Karpas-422 (cell line): ENCODE results near the gene CCDC106. TPM values are rescaled to one million over a fixed set of nuclear protein-coding genes. Genes with fewer than 3 reads are reported as not detected.
A peak's percentile ranks its signal among the peaks of the same experiment; 100 is the strongest.

ENCODE experiments used
- DNase-seq: peaks from one replicate; pipeline ENCODE4 v3.0.0-alpha.2; 2015
- H2AFZ ChIP-seq: fragments of 200-600 bp; sonication (generic); 2 replicates; pipeline ENCODE4 v1.6.1; 2014; ENCODE audit warnings: antibody characterized with exemption, low read length, mixed read lengths
- H3K27ac ChIP-seq: fragments of 200-600 bp; sonication (generic); 2 replicates; pipeline ENCODE4 v1.5.1; 2014; ENCODE audit warnings: mild to moderate bottlenecking, low read length, moderate library complexity
- H3K27me3 ChIP-seq: fragments of 200-600 bp; sonication (generic); 2 replicates; pipeline ENCODE4 v1.6.1; 2014; ENCODE audit warnings: low read length, mixed read lengths
- H3K36me3 ChIP-seq: fragments of 200-600 bp; sonication (generic); 2 replicates; pipeline ENCODE4 v1.6.1; 2014; ENCODE audit warnings: low read length, mixed read lengths; ENCODE audit not compliant: insufficient read depth
- H3K4me1 ChIP-seq: fragments of 200-600 bp; sonication (generic); 2 replicates; pipeline ENCODE4 v1.6.1; 2014; ENCODE audit warnings: mild to moderate bottlenecking, low read length, mixed read lengths
- H3K4me2 ChIP-seq: fragments of 200-600 bp; sonication (generic); 2 replicates; pipeline ENCODE4 v1.6.1; 2014; ENCODE audit warnings: low read length, low read depth, mild to moderate bottlenecking; ENCODE audit not compliant: poor library complexity, severe bottlenecking
- H3K4me3 ChIP-seq: fragments of 200-600 bp; sonication (generic); 2 replicates; pipeline ENCODE4 v1.5.1; 2014; ENCODE audit warnings: mild to moderate bottlenecking, antibody characterized with exemption, low read length, mixed read lengths
- H3K79me2 ChIP-seq: fragments of 200-600 bp; sonication (generic); 2 replicates; pipeline ENCODE4 v1.6.1; 2014; ENCODE audit warnings: mild to moderate bottlenecking, low read length, mixed read lengths
- H3K9ac ChIP-seq: fragments of 200-600 bp; sonication (generic); 2 replicates; pipeline ENCODE4 v1.6.0; 2014; ENCODE audit warnings: low read length
- H3K9me2 ChIP-seq: fragments of 200-600 bp; sonication (generic), shearing (Covaris generic); replicated peaks from 2 replicates; pipeline ENCODE4 v1.6.0; 2014; ENCODE audit warnings: mild to moderate bottlenecking, low read length, moderate library complexity; ENCODE audit not compliant: insufficient read depth
- H3K9me3 ChIP-seq: fragments of 300-700, 200-600 bp; sonication (generic); 2 replicates; pipeline ENCODE4 v1.6.1; 2014; ENCODE audit warnings: low read length, mixed read lengths
- H4K20me1 ChIP-seq: fragments of 200-600 bp; sonication (generic); 2 replicates; pipeline ENCODE4 v1.6.1; 2014; ENCODE audit warnings: mild to moderate bottlenecking, antibody characterized with exemption, low read length, low read depth; ENCODE audit not compliant: insufficient read depth
- total RNA-seq: library from RNA; depleted of rRNA; stranded (reverse); fragments of >200 nt; shearing (Covaris generic); gene quantifications from 2 replicates; pipeline ENCODE4 v1.2.3, GENCODE V29; 2014; ENCODE audit warnings: low replicate concordance; rRNA removed

The CCDC106 gene
- 26.2 and 54.8 TPM in 2 replicates for total RNA-seq

DNA sequence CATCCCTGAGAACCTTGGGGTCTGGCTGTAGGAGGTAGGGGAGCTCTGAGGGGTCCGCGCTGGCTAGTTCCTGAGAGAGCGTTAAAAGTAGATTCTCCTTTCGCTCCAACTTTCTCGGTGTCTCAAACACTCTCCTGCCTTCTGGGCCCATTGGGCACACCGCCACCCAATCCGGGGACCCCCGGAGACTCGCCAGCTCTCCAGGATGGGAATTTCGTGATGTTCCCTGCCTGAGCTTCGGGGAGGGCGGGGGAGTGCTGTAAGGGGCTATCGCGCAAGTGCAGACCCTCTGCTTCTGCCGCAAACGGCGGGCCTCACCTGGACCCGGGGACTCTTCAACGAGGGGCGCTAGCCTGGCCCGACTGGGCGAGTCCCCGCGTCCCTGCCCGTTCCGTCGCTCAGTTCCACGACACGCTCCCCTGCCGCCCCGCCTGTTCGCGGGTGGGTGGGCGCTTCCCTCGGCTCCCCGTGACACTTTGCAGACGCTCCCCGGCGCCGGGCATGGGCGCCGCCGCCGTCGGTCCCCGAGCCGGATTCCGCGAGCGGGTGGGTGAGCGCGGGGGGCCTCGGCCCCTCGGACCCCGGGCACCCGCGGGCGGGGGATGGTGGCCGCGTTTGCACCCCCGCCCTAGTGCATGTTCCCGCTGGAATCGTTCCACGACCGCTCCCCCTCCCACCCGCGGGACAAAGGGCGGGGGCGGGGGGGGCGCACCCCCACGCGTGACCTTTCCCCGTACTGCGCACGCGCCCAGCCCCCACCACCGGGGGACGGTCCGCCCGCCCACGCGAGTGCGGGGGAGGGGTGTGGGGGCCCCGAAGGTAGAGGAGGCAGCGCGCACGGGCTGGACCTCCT, at the start of gene CCDC106:
Gene CCDC106, plus strand, starts transcription at position 481 of the 853 bp plus-strand sequence. CDS start 835 bp downstream, outside the sequence.
- peaks cover 43% of the 10 kb centered on the region for H3K79me2 ChIP-seq
- no peaks in the 10 kb centered on the region for H3K9me3 ChIP-seq
- H3K36me3 ChIP-seq: peaks cover 15% of the 10 kb centered on the region
- no peaks in the 10 kb centered on the region for H3K27me3 ChIP-seq
- peak within 1 kb of the TSS; percentile 96 for H3K27ac ChIP-seq
- peak within 1 kb of the TSS; percentile 67 for H3K4me3 ChIP-seq
- peak within 1 kb of the TSS; percentile 74 for H3K4me2 ChIP-seq
- H3K9me2 ChIP-seq: no peaks in the 10 kb centered on the region
- H4K20me1 ChIP-seq: no peaks in the 10 kb centered on the region; the same call in 1 of the 2 replicates
- peak; percentile 92 for DNase-seq
- peak within 1 kb of the TSS; percentile 87 for H3K9ac ChIP-seq
- no peak within 1 kb of the TSS; the same call in 1 of the 2 replicates for H2AFZ ChIP-seq
- peaks cover 51% of the 10 kb centered on the region for H3K4me1 ChIP-seq

DNA sequence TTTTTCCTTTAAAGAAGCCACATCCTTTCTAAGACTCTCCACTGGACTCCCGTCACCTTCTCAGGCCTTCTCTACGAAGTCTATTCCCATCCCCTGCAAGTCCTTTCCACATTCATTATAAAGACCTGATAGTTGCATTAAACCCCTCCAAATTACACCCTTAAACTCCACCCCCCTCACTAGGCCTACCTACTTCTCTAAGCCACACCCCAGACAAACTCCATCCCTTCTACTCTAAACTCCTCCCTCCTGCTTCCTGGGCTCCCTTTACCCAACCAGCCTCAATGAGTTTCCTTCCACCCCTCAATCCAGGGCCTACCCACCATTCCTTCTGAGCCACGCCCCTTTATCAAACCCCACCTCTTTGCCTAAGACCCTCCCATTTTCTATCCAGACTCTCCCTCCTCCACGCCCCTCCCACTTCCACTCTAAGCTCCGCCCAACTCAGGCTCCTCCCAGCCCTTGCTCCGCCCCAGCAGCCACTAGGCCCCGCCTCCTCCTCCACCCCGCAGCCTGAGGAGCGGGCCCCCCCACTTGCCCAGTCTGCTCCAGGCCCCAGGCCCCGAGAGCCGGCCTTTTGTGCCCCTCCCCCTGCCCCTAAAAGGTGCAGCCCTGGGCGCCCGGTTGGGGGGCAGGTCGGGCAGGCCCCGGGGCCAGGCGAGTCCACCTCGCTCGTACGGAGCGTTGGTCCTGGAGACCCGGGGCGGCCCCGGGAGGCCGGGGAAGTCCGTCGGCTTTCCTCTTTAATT, 49.1 kb upstream of the CCDC106 start:
- no peaks in the 10 kb centered on the region for H3K9me2 ChIP-seq
- H3K4me1 ChIP-seq: peaks cover 16% of the 10 kb centered on the region
- H3K4me2 ChIP-seq: peak overlapping the region; percentile 75
- H3K27ac ChIP-seq: peak overlapping the region; percentile 88
- H3K27me3 ChIP-seq: no peaks in the 10 kb centered on the region
- peak; percentile 99 for DNase-seq
- peak overlapping the region; percentile 68 for H3K4me3 ChIP-seq
- H3K79me2 ChIP-seq: peaks cover 9% of the 10 kb centered on the region
- 0 out of 2 replicates have a peak overlapping the region, but pooled peaks have one; percentile 41 for H2AFZ ChIP-seq
- peak overlapping the region; percentile 80 for H3K9ac ChIP-seq
- H3K36me3 ChIP-seq: peaks cover 21% of the 10 kb centered on the region
- no peaks in the 10 kb centered on the region for H4K20me1 ChIP-seq
- no peaks in the 10 kb centered on the region for H3K9me3 ChIP-seq

DNA sequence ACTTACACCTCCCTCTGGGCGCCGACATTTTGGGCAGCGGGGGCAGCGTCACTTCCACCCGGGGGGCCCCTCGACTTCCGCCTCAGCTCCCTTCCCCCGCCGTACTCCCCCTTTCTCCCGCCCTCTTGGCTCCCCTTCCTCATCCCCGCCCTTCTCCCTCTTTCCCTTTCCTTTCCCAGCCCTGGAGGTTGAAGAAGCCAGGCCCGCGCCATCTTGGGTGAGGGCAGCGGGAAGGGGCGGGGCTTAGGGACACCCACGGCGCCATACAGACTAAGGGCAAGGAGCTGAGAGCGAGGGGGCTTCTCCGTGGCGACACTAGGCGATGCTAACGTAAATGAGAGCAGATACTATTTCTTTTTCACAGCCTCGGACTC, 48.6 kb upstream of the CCDC106 start, which contains the start of gene FIZ1:
Gene FIZ1, minus strand, starts transcription at position 50 of the 374 bp plus-strand sequence. CDS start 1,652 bp downstream, outside the sequence.
- Histone ChIP-seq H3K9ac (peak within 1 kb of the TSS; percentile 80), H2AFZ (peak within 1 kb of the TSS; percentile 51; the same call in 1 of the 2 replicates), H3K79me2 (peaks cover 9% of the 10 kb centered on the region), H3K4me3 (peak within 1 kb of the TSS; percentile 68), H3K9me2 (no peaks in the 10 kb centered on the region), H3K4me2 (peak within 1 kb of the TSS; percentile 75), H3K36me3 (peaks cover 21% of the 10 kb centered on the region), H3K4me1 (peaks cover 18% of the 10 kb centered on the region), H3K27ac (peak within 1 kb of the TSS; percentile 88), H4K20me1 (no peaks in the 10 kb centered on the region), H3K27me3 (no peaks in the 10 kb centered on the region), H3K9me3 (no peaks in the 10 kb centered on the region)
- peak; percentile 100 for DNase-seq

DNA sequence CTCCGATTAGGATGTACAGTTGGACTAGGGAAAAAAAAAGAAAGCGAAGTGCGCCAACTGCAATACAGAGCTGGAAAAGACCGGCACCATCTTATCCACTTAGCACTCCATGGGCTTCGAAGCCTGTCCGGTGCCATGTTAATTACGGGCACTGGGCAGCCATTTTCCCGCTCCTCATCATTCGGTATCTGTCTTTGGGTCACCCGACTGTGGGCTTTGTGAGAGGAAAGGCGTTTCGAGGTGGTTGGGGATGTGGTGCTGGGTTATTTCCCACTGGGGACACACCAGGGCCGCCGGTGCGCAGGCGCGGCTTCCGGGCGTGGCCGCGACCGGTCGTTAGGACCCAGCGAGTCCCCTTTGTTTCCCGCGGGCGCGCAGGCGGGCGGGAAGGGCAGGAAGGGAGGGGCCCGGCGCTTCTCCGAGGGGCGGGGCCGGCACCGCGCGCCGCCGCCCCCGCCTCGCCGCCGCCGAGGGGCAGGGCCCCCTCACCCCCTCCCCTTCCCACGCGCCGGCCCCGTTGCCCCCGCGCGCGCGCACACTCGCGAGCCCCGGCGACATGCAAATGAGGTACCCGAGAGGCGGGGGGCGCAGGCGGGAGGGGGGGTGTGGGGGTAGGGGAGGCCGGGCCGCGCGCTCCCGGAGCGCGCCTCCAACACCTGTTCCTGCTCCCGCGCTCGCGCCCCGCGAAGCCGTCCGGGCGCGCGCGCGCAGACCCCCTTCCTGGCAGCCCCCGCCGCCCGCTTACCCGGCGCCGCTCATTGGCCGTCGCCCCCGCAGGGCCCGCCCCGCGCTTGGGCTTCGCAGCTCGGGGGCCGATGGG, 48.0 kb upstream of the CCDC106 start, which contains the start of gene ZNF524:
Gene ZNF524, plus strand, starts transcription at position 447 of the 820 bp plus-strand sequence. CDS start 1,825 bp downstream, outside the sequence.
- peaks cover 24% of the 10 kb centered on the region for H3K4me1 ChIP-seq
- peak; percentile 96 for DNase-seq
- H3K4me2 ChIP-seq: peak within 1 kb of the TSS; percentile 75
- peaks cover 17% of the 10 kb centered on the region for H3K36me3 ChIP-seq
- H3K4me3 ChIP-seq: peak within 1 kb of the TSS; percentile 68
- H2AFZ ChIP-seq: peak within 1 kb of the TSS; percentile 51; the same call in 1 of the 2 replicates
- peak within 1 kb of the TSS; percentile 80 for H3K9ac ChIP-seq
- no peaks in the 10 kb centered on the region for H4K20me1 ChIP-seq
- H3K9me3 ChIP-seq: no peaks in the 10 kb centered on the region
- H3K9me2 ChIP-seq: no peaks in the 10 kb centered on the region
- H3K79me2 ChIP-seq: peaks cover 9% of the 10 kb centered on the region
- no peaks in the 10 kb centered on the region for H3K27me3 ChIP-seq
- peak within 1 kb of the TSS; percentile 88 for H3K27ac ChIP-seq

DNA sequence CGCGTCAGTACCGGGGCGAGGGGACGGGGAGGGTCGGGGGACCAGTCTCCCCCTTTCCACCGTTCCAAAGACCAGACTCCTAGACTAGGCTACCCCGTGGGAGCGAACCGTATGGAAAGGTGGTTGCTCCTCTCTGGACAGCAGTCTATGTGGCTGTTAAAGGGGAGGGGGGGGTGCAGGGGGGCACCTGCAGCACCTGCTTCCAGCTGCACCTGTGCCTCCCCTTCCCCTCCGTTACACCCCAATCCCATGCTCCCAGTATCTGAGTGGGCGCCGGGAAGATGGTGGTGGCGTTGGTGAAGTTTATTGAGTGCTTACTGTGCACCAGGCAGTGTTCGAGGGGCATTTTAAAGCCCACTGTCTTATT, 47.4 kb upstream of the CCDC106 start:
- H3K79me2 ChIP-seq: peaks cover 10% of the 10 kb centered on the region
- no peak for DNase-seq
- H3K4me2 ChIP-seq: peak overlapping the region; percentile 75
- peaks cover 25% of the 10 kb centered on the region for H3K4me1 ChIP-seq
- no peaks in the 10 kb centered on the region for H3K9me3 ChIP-seq
- H4K20me1 ChIP-seq: no peaks in the 10 kb centered on the region
- peak overlapping the region; percentile 80 for H3K9ac ChIP-seq
- H3K9me2 ChIP-seq: no peaks in the 10 kb centered on the region
- 0 out of 2 replicates have a peak overlapping the region, but pooled peaks have one; percentile 6 for H2AFZ ChIP-seq
- H3K27me3 ChIP-seq: no peaks in the 10 kb centered on the region
- peak overlapping the region; percentile 68 for H3K4me3 ChIP-seq
- H3K27ac ChIP-seq: peak overlapping the region; percentile 88
- peaks cover 13% of the 10 kb centered on the region for H3K36me3 ChIP-seq

DNA sequence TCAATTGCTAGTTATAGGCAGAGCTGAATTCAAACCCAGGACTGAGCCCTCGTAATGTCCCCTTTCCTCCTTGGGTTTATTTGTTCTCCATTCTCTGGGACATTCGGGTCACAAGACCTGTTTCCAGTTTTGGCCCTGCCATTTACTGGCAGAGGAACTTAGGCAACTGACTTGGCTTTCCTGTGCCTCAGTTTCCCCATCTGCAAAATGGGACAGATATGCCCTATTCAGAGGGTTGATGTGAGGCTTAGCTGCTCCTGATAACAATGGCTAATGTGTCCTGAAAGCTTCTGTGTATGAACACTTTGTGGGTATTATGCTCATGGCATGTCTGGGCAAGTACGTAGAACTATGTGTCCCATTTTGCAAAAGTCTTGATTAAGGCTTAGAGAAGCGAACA, 46.9 kb upstream of the CCDC106 start:
- H3K9ac ChIP-seq: peak overlapping the region; percentile 80
- no peak overlapping the region for H2AFZ ChIP-seq
- peak overlapping the region; percentile 75 for H3K4me2 ChIP-seq
- peaks cover 15% of the 10 kb centered on the region for H3K79me2 ChIP-seq
- no peaks in the 10 kb centered on the region for H3K27me3 ChIP-seq
- peak overlapping the region; percentile 88 for H3K27ac ChIP-seq
- no peak for DNase-seq
- peaks cover 25% of the 10 kb centered on the region for H3K4me1 ChIP-seq
- peak overlapping the region; percentile 68 for H3K4me3 ChIP-seq
- H4K20me1 ChIP-seq: no peaks in the 10 kb centered on the region
- peaks cover 9% of the 10 kb centered on the region; the same call in 1 of the 2 replicates for H3K36me3 ChIP-seq
- H3K9me3 ChIP-seq: no peaks in the 10 kb centered on the region
- H3K9me2 ChIP-seq: no peaks in the 10 kb centered on the region

DNA sequence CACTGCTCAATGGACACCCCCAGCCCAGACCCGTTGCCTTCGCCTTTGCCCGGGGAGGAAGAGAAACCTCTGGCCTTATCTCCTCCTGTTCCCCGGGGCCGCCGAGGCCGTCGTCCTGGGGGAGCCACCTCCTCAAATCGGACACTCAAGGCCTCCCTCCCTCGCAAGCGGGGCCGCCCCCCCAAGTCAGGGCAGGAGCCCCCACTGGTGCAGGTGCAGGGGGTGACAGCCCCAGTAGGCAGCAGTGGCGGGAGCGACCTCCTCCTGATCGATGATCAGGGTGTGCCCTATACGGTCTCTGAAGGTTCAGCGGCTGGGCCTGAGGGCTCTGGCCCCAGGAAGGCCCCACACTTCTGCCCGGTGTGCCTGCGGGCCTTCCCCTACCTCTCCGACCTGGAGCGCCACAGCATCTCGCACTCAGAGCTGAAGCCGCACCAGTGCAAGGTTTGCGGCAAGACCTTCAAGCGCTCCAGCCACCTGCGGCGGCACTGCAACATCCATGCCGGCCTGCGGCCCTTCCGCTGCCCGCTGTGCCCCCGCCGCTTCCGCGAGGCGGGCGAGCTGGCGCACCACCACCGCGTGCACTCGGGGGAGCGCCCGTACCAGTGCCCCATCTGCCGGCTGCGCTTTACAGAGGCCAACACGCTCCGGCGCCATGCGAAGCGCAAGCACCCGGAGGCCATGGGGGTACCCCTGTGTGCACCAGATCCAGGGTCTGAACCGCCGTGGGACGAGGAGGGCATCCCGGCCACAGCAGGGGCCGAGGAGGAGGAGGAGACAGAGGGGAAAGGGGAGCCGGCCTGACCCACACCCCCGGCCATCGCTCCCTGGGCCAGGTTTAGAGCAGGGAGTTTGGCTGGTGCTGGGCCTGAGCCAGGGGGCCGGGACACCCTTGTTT, 45.7 kb upstream of the CCDC106 start:
- H3K9me2 ChIP-seq: no peaks in the 10 kb centered on the region
- H3K4me2 ChIP-seq: no peak overlapping the region
- H3K4me3 ChIP-seq: no peak overlapping the region
- peaks cover 27% of the 10 kb centered on the region for H3K79me2 ChIP-seq
- DNase-seq: no peak
- H3K27me3 ChIP-seq: no peaks in the 10 kb centered on the region
- H3K9me3 ChIP-seq: no peaks in the 10 kb centered on the region
- no peaks in the 10 kb centered on the region; the same call in 1 of the 2 replicates for H4K20me1 ChIP-seq
- no peak overlapping the region for H3K9ac ChIP-seq
- H3K4me1 ChIP-seq: peaks cover 35% of the 10 kb centered on the region
- no peak overlapping the region for H3K27ac ChIP-seq
- H2AFZ ChIP-seq: no peak overlapping the region
- peaks cover 7% of the 10 kb centered on the region; the same call in 1 of the 2 replicates for H3K36me3 ChIP-seq
